Measurements from ENCODE around the gene GSTCD.
A peak's percentile ranks its signal among the peaks of the same experiment; 100 is the strongest.

Gene GSTCD

DNA sequence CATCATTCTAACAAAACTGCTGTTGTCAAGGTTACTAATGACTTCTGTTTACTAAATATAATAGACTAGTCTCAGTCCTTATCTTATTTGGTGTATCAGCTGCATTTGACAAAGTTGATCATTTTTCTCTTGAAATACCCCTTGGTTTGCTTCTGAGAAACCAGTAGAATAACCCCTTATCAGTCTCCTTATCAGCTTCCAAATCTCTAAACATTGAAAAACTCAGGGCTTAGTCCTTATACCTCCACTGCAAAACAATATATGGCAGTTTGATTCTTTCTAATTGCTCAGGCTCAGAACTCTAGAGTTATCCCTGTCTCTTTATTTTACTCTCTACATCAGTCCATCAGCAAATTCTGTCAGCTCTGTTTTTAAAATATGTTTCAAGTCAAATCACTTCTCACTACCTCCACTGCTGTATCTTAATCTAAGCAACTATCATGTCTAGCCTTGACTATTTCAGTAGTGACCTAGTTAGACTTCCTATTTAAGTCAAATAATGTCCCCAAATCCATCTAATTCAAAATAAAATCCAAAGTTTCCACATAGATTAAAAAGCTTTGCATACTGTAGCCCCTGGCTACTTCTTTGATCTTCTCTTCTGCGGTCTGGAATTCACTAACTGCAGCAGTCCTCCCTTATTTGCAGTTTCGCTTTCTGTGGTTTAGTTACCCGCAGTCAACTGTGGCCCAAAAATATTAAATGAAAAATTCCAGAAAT is 99.6 kb downstream of the GSTCD start:
- TF ChIP-seq CTCF (IDR thresholded peaks at IDR 0.05; ENCODE audit: low read depth, low read length), result no peak
- H3K4me3 ChIP-seq (replicated peaks in 1 of 2; ENCODE audit: low read depth in 2 of 2, low read length in 2 of 2), result no peak overlapping the region

GRCh38 chr4:105808750-105809041 is 100.1 kb downstream of the GSTCD start:
- peak; percentile 77 to 86 for DNase-seq (ENCODE audit: low read depth in 2 of 2)
- H3K4me3 ChIP-seq (replicated peaks in 1 of 2; ENCODE audit: low read depth in 2 of 2, low read length in 2 of 2), result no peak overlapping the region
- TF ChIP-seq CTCF (IDR thresholded peaks at IDR 0.05; ENCODE audit: low read depth, low read length), result no peak

More for the DNA sequence above, 99.6 kb downstream of the GSTCD start:
- peak in 1 of 2 donors; percentile 0 for DNase-seq (ENCODE audit: low read depth in 2 of 2)

- DNase-seq (ENCODE audit: low read depth in 2 of 2), result no peak
- no peak overlapping the region for H3K4me3 ChIP-seq (replicated peaks in 1 of 2; ENCODE audit: low read depth in 2 of 2, low read length in 2 of 2)
- no peak for TF ChIP-seq CTCF (IDR thresholded peaks at IDR 0.05; ENCODE audit: low read depth, low read length)
These were observed 107.1 kb downstream of the GSTCD start for GRCh38 chr4:105815701-105816100.

DNA sequence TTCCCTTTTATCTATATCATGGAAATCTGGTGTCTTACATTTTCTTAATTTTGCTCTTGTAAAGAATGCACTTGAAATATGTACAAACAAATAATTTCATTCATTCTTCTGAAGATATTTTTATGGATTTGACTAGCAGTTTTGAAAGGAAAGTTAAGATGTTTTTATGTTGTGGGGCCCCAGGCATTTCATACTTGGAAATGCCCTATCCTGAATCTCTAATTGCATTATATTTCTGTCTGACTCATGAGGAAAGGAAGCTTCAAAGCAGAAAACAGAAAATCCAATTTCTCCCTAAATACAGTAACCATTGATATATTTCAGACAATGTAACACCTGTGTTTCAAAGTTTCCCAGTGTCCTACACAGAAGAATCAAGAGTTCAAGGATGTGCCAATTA is 113.5 kb downstream of the GSTCD start:
- DNase-seq (ENCODE audit: low read depth in 2 of 2), result no peak
- no peak overlapping the region for H3K4me3 ChIP-seq (replicated peaks in 1 of 2; ENCODE audit: low read depth in 2 of 2, low read length in 2 of 2)
- TF ChIP-seq CTCF (IDR thresholded peaks at IDR 0.05; ENCODE audit: low read depth, low read length), result no peak

- no peak overlapping the region for H3K4me3 ChIP-seq (replicated peaks in 1 of 2; ENCODE audit: low read depth in 2 of 2, low read length in 2 of 2)
- TF ChIP-seq CTCF (IDR thresholded peaks at IDR 0.05; ENCODE audit: low read depth, low read length), result no peak
- DNase-seq (ENCODE audit: low read depth in 2 of 2), result no peak
These were observed 119.5 kb downstream of the GSTCD start for GRCh38 chr4:105828074-105828473.

DNA sequence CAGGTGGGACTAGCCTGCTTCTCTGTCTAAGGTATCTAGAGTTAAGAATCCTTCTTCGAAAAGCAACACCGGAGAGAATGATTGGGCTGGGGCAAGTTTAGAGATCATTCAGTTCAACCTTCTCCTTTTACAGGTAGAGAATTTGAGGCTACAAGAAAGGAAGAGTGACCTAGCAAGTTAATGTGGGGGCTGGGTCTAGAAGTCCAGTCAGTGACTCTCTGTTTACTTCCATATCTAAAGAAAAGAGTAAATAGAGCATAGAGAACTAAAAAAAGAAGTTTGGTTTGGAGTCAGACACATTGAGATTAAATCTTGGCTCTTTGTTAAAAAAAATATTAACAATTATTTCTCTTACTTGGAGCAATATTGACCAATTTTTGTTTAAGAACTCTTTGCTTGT is 122.6 kb downstream of the GSTCD start:
- no peak overlapping the region for H3K4me3 ChIP-seq (replicated peaks in 1 of 2; ENCODE audit: low read depth in 2 of 2, low read length in 2 of 2)
- DNase-seq (ENCODE audit: low read depth in 2 of 2), result no peak
- no peak for TF ChIP-seq CTCF (IDR thresholded peaks at IDR 0.05; ENCODE audit: low read depth, low read length)

GRCh38 chr4:105835177-105835576 is 126.6 kb downstream of the GSTCD start:
- no peak for DNase-seq (ENCODE audit: low read depth in 2 of 2)
- no peak for TF ChIP-seq CTCF (IDR thresholded peaks at IDR 0.05; ENCODE audit: low read depth, low read length)
- H3K4me3 ChIP-seq (replicated peaks in 1 of 2; ENCODE audit: low read depth in 2 of 2, low read length in 2 of 2), result no peak overlapping the region
